ENCODE data around the gene HYAL2.
A peak's percentile ranks its signal among the peaks of the same experiment; 100 is the strongest.

Gene HYAL2

GRCh38 chr3:50342813-50343633 lies 20.5 kb upstream of the HYAL2 start:
- no peak for DNase-seq (ENCODE audit: low read depth)
- no peak overlapping the region for H3K4me3 ChIP-seq (ENCODE audit: control insufficient read depth, low read depth, low read length)
- TF ChIP-seq, protein P1, sequence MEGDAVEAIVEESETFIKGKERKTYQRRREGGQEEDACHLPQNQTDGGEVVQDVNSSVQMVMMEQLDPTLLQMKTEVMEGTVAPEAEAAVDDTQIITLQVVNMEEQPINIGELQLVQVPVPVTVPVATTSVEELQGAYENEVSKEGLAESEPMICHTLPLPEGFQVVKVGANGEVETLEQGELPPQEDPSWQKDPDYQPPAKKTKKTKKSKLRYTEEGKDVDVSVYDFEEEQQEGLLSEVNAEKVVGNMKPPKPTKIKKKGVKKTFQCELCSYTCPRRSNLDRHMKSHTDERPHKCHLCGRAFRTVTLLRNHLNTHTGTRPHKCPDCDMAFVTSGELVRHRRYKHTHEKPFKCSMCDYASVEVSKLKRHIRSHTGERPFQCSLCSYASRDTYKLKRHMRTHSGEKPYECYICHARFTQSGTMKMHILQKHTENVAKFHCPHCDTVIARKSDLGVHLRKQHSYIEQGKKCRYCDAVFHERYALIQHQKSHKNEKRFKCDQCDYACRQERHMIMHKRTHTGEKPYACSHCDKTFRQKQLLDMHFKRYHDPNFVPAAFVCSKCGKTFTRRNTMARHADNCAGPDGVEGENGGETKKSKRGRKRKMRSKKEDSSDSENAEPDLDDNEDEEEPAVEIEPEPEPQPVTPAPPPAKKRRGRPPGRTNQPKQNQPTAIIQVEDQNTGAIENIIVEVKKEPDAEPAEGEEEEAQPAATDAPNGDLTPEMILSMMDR (conservative IDR thresholded peaks at IDR 0.05; ENCODE audit: control insufficient read depth, insufficient read depth, low read depth, low read length) = no peak

DNA sequence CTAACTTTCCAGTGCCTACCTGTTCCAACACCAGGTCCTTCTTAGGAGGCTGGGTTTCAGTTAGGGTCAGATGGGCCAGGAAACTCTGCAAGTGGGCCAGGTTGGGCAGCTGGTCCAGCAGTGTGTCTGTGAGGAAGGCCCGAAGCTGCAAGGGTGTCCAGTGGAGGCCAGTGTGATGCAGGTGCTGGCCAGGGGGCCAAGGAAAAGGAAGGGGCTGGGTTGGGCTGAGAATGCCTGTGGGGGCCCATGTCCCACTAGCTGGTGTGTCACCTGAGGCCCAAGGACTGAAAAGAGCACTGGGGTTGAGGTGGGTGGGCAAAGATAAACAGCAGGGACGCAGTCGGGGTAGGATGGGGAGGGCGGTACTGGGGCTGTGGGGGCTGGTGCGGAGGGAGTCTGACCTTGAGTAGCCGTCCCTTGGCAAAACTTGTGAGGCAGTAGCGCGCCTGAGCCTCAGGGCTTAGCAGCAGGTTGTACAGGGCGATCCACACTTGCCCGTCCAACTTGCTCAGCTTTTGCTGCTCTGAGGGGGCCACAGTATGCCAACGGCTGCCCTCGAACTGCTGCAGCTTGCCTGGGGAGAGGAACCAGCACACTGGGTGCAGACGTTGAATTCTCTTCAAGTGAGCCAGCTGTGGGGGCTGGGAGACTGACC lies 19.6 kb upstream of the HYAL2 start:
- peak overlapping the region; percentile 79 for H3K4me3 ChIP-seq (ENCODE audit: control insufficient read depth, low read depth, low read length)
- TF ChIP-seq, protein P1 (conservative IDR thresholded peaks at IDR 0.05; ENCODE audit: control insufficient read depth, insufficient read depth, low read depth, low read length) = no peak
- DNase-seq (ENCODE audit: low read depth) = no peak

GRCh38 chr3:50341537-50341936 lies 19.0 kb upstream of the HYAL2 start:
- TF ChIP-seq, protein P1 (conservative IDR thresholded peaks at IDR 0.05; ENCODE audit: control insufficient read depth, insufficient read depth, low read depth, low read length) = no peak
- peak overlapping the region; percentile 79 for H3K4me3 ChIP-seq (ENCODE audit: control insufficient read depth, low read depth, low read length)
- no peak for DNase-seq (ENCODE audit: low read depth)

DNA sequence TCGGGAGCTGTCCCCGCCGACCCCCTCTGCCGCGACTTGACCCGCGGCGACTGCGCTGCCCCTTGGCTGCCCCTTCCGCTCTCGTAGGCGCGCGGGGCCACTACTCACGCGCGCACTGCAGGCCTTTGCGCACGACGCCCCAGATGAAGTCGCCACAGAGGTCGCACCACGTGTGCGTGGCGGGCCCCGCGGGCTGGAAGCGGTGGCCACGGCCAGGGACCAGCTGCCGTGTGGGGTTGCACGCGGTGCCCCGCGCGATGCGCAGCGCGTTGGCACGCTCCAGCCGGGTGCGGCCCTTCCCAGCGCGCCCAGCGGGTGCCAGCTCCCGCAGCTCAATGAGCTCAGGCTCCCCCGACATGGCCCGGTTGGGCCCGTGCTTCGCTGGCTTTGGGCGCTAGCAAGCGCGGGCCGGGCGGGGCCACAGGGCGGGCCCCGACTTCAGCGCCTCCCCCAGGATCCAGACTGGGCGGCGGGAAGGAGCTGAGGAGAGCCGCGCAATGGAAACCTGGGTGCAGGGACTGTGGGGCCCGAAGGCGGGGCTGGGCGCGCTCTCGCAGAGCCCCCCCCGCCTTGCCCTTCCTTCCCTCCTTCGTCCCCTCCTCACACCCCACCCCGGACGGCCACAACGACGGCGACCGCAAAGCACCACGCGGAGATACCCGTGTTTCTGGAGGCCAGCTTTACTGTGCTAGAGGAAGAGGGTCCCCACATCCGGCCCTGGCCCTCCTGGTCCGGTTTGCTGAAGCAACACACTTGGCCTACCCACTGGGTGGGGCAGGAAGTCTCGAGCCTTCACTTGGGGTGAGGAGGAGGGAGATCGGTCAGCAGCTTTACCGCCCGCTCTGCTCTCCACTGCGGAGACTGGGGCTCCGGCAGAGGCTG lies 18.1 kb upstream of the HYAL2 start, which contains the start of gene RASSF1:
Gene RASSF1, minus strand, starts transcription at position 389 of the 882 bp plus-strand sequence. Its CDS starts 31 bp downstream, at position 358.
- H3K4me3 ChIP-seq (ENCODE audit: control insufficient read depth, low read depth, low read length) = peak within 1 kb of the TSS; percentile 79
- TF ChIP-seq, protein P1 (conservative IDR thresholded peaks at IDR 0.05; ENCODE audit: control insufficient read depth, insufficient read depth, low read depth, low read length) = no peak
- peak; percentile 66 for DNase-seq (ENCODE audit: low read depth)

GRCh38 chr3:50340147-50340447 lies 17.6 kb upstream of the HYAL2 start:
- no peak for DNase-seq (ENCODE audit: low read depth)

More at GRCh38 chr3:50340147-50340447, 17.6 kb upstream of the HYAL2 start:
- H3K4me3 ChIP-seq (ENCODE audit: control insufficient read depth, low read depth, low read length) = peak overlapping the region; percentile 79
- TF ChIP-seq, protein P1 (conservative IDR thresholded peaks at IDR 0.05; ENCODE audit: control insufficient read depth, insufficient read depth, low read depth, low read length) = no peak
